Pancreas (tissue), 10 donors: ENCODE results near the gene FGF12. TPM values are rescaled to one million over a fixed set of nuclear protein-coding genes. Genes with fewer than 3 reads are reported as not detected.

Experiments
- ATAC-seq, 4 donors: fragments of 200-7000 bp; cut with Tn5 transposase; one replicate each; pipeline versions ENCODE4 v1.8.0 to v1.9.1; 2020; ENCODE audit warnings: mild to moderate bottlenecking in 4 of 4, moderate library complexity in 4 of 4
- DNase-seq, 6 donors: peaks; one replicate each; pipeline ENCODE4 v3.0.0-alpha.2; 2020
- FAIRE-seq: peaks from 2 replicates; lab custom pipeline; 2012; peaks lifted over from hg19 to GRCh38; lab: Jason Lieb, UNC
- H3K27ac ChIP-seq, 4 donors: fragments of 200-600 bp; sonication (generic); 1 replicate in 3 of 4; 2 replicates in 1 of 4; pipeline versions ENCODE4 v1.5.0 to v1.8.0; 2020
- H3K27me3 ChIP-seq, 4 donors: fragments of 200-600 bp; one replicate each; pipeline ENCODE4 v1.8.0; 2021
- H3K36me3 ChIP-seq, 3 donors: fragments of 200-600 bp; sonication (generic) in 1 of 3; one replicate each; pipeline versions ENCODE4 v1.5.0 to v1.8.0; 2020 to 2021
- H3K4me1 ChIP-seq, 3 donors: fragments of 200-600 bp; one replicate each; pipeline ENCODE4 v1.8.0; 2021
- H3K4me3 ChIP-seq, 4 donors: fragments of 200-600 bp; sonication (generic) in 2 of 4; one replicate each; pipeline versions ENCODE4 v1.5.0 to v1.8.0; 2020 to 2021
- H3K9me3 ChIP-seq, 4 donors: fragments of 200-600 bp; one replicate each; pipeline ENCODE4 v1.8.0; 2021
- WGBS, 2 donors: extraction: QIAGEN DNeasy Blood & Tissue Kit; methylation state at CpG; one replicate each; pipeline ENCODE4 v1.1.7; 2013; 5-methylcytosine and 5-hydroxymethylcytosine counted together
- intact Hi-C, 3 donors: fragments of 100-400 bp; cut with DNase I; formaldehyde crosslinking; loops; one replicate each; pipeline versions ENCODE4 v1.11.1 to v1.14.2; 2022
- polyA plus RNA-seq, 2 donors: library from polyadenylated mRNA; stranded (reverse); fragments of 200-250 nt; gene quantifications; one replicate each; pipeline ENCODE4 v1.2.3, GENCODE V29; 2013
- total RNA-seq, 6 donors: library from RNA; stranded (reverse); fragmentation: NEBNext Ultra II Directional in 4 of 6; extraction: Animal tissue kit (Norgen Biotek cat#: 25700) in 4 of 6; gene quantifications; one replicate each; pipeline versions ENCODE4 v1.2.1 to v1.2.4, GENCODE V29; 2021 to 2023
- TF ChIP-seq, protein P1 (sequence below), 4 donors: fragments of 200-600 bp; sonication (generic) in 3 of 4; IDR thresholded peaks; one replicate each; pipeline versions ENCODE4 v1.5.0 to v1.8.0; 2021; ENCODE audit warnings: antibody characterized with exemption in 4 of 4
- donor health status: healthy with polysubstance abuse.
- donor health status: DM: no; HTN: no; CAD: no; lungs with moderate emphysema.
- donor health status: DM: no; HTN: no; CAD: no.
- donor health status: control.
- donor health status: control.
- donor health status: Bipolar disorder and iron deficiency.
- donor health status: DM: yes; HTN: yes; CAD: no.
- donor health status: DM: no; HTN: no; CAD: no.
- donor health status: DM: no; HTN: no; CAD: no.
- donor health status: DM: yes; HTN: yes; CAD: no.

Gene FGF12
- total and polyA plus RNA-seq, 8 donors = 3.6 to 8.6 (median 6.4) TPM

DNA sequence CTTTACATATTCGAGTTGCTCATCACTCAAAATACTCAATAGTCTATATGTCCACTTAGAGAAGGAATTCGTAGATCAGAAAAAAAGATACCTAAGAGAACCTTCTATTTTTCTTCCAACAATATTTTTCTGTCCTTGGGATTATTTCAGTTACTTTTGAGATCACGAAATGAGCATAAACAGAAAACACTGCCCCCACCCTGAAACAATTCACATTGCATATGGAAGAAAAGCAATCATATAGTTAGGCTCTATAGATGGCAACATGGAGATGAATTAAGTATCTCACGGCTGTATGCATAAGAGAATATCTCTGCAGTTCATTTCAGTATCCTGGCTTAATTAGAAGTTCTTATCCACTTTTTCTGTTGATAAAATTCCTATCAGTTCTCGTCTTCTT, 391.1 kb downstream of the FGF12 start:
- ATAC-seq = no peak
- Histone ChIP-seq H3K36me3 (no peaks in the 10 kb centered on the region), H3K27me3 (no peaks in the 10 kb centered on the region)

DNA sequence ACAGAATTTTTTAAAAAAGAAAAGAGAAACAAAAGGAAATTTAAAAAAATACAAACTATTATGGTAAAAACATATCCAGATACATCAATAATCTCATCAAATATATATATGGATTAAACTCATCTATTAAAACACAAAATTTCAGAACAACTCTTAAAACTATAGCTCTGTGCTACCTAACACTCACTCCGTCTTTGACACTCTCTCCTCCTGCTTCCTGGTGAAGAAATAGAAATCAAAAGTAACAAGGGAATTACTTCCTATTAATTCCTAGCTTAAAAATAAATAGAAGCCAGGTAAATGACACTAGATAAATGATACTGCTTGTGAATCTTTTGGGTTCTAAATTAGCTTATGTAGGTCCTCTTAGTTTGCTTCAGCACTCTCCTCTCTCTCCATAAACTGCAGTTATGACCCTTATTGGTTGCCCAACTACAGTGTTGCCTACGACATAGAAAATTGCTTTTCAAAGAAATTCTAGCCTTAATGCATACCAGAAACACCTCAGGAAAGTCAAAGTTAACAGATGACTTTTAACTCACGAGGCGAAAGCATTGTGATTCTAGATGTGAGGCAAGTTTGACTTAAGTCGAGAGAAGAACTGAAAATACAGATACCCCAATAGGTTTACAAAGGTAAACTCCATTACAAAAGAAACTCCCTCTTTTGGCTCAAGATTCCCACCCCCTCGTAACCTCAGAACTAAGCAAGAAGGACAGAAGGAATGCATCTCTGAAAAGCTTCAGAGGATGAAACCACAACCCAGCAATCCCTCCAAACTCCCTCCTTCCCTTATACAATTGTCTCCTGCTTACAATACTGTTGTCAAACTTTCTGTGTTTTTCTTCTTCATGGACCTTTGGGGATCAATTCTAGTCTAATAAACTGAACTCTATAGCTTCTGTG, 394.7 kb downstream of the FGF12 start:
- TF ChIP-seq, protein P1, sequence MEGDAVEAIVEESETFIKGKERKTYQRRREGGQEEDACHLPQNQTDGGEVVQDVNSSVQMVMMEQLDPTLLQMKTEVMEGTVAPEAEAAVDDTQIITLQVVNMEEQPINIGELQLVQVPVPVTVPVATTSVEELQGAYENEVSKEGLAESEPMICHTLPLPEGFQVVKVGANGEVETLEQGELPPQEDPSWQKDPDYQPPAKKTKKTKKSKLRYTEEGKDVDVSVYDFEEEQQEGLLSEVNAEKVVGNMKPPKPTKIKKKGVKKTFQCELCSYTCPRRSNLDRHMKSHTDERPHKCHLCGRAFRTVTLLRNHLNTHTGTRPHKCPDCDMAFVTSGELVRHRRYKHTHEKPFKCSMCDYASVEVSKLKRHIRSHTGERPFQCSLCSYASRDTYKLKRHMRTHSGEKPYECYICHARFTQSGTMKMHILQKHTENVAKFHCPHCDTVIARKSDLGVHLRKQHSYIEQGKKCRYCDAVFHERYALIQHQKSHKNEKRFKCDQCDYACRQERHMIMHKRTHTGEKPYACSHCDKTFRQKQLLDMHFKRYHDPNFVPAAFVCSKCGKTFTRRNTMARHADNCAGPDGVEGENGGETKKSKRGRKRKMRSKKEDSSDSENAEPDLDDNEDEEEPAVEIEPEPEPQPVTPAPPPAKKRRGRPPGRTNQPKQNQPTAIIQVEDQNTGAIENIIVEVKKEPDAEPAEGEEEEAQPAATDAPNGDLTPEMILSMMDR (IDR thresholded peaks at IDR 0.05) = no peak
- Histone ChIP-seq H3K27me3 (no peaks in the 10 kb centered on the region), H3K36me3 (no peaks in the 10 kb centered on the region), H3K4me1 (no peaks in the 10 kb centered on the region), H3K9me3 (no peaks in the 10 kb centered on the region), H3K27ac (no peak overlapping the region), H3K4me3 (no peak overlapping the region)
- FAIRE-seq = no peak
- WGBS, 2 donors = 77 to 79% methylated on average over 6 of the region's 6 CpGs
- intact Hi-C loops = no loop called here
- peak in 1 of 4 donors; percentile 22 for ATAC-seq
- DNase-seq = no peak

More for the DNA sequence above, 391.1 kb downstream of the FGF12 start:
- FAIRE-seq (no peak), DNase-seq (no peak)
- 82 to 83% methylated on average over 5 of the region's 5 CpGs for WGBS, 2 donors
- Histone ChIP-seq H3K4me1 (no peaks in the 10 kb centered on the region), H3K9me3 (no peaks in the 10 kb centered on the region), H3K27ac (no peak overlapping the region), H3K4me3 (no peak overlapping the region)
- TF ChIP-seq, protein P1 (IDR thresholded peaks at IDR 0.05) = no peak
- intact Hi-C loops = no loop called here

DNA sequence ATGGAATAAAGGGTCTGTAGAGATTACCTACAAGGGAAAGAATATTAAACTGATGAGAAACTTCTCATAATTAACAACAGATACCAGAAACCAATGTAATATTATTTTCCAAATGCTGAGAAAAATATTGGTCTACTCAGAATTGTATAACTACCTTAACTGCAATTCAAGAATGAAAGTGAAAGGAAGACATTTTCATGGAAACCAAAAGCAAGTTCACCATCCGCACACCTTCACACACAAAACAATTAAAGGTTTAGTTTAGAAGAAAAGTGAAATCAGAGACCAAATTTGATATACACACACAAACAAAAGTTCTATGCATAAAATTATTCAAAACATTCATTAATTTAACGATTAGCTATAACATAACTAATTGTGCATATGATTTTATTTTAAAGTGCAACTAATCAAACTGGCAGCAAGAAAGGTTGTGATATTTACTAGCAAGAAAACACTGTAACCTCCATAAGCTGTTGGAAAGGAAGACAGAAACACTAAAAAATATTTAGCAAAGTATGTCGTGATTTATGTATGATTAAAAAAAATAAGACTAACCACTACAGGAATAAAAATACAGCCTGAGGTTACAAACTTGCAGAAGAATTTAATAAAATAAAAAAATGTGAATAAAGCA, 395.5 kb downstream of the FGF12 start:
- Histone ChIP-seq H3K4me3 (no peak overlapping the region), H3K9me3 (no peaks in the 10 kb centered on the region), H3K4me1 (no peaks in the 10 kb centered on the region), H3K27me3 (no peaks in the 10 kb centered on the region), H3K36me3 (no peaks in the 10 kb centered on the region), H3K27ac (no peak overlapping the region)
- DNase-seq (no peak), FAIRE-seq (no peak), ATAC-seq (no peak)
- intact Hi-C loops = no loop called here
- TF ChIP-seq, protein P1 (IDR thresholded peaks at IDR 0.05) = no peak
- 75 to 82% methylated on average over 3 of the region's 3 CpGs for WGBS, 2 donors

DNA sequence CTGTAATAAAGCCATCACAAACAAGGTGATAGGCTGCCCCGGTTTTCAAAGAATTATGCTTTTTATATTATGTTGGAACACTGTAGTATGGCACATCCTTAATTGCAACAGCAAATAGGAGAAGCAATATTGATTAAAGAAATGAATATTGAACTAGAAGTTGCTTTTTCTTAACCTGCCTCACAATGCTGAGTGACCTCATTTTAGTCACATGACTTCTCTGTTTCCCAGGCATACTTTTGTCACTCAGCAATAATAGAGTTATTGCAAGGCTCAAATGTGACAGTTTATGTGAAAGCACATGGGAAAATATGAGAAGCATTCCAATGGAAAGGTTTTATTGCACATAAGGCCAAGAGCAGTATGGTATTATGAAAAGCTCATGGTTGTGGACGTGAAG, 400.7 kb downstream of the FGF12 start:
- 89 to 90% methylated on average over 2 of the region's 2 CpGs for WGBS, 2 donors
- no peak for ATAC-seq
- intact Hi-C loops = no loop called here
- H3K36me3 ChIP-seq = no peaks in the 10 kb centered on the region
- DNase-seq = no peak
- no peaks in the 10 kb centered on the region for H3K4me1 ChIP-seq
- H3K9me3 ChIP-seq = no peaks in the 10 kb centered on the region
- H3K27ac ChIP-seq = no peak overlapping the region
- no peak for FAIRE-seq
- H3K27me3 ChIP-seq = no peaks in the 10 kb centered on the region
- TF ChIP-seq, protein P1 (IDR thresholded peaks at IDR 0.05) = no peak
- H3K4me3 ChIP-seq = no peak overlapping the region
